AG04450 (cell line): ENCODE data around the gene XXYLT1. TPM values are rescaled to one million over a fixed set of nuclear protein-coding genes. Genes with fewer than 3 reads are reported as not detected.

Source experiments
- CTCF ChIA-PET: fragments of 300-600, 350-600 bp; formaldehyde crosslinking; extraction: SDS; loops from one replicate; lab custom pipeline; 2022; ENCODE audit warnings: antibody characterized with exemption, inconsistent platforms; lab: Charles Lee
- POLR2A ChIA-PET: fragments of 350-600 bp; formaldehyde crosslinking; extraction: SDS; loops from one replicate; lab custom pipeline; 2021; ENCODE audit warnings: antibody characterized with exemption, inconsistent platforms; lab: Yijun Ruan, JAX
- DNase-seq: peaks from one replicate; pipeline ENCODE4 v3.0.0-alpha.2; 2011; ENCODE audit warnings: low read depth, low spot score
- H3K27ac ChIP-seq: one replicate; pipeline ENCODE4 v1.5.1; 2012; ENCODE audit warnings: low read depth, low read length, control low read depth
- H3K27me3 ChIP-seq: one replicate; pipeline ENCODE4 v1.6.0; 2012; ENCODE audit warnings: low read length; ENCODE audit not compliant: control insufficient read depth, insufficient read depth
- H3K4me3 ChIP-seq: 2 replicates; pipeline ENCODE4 v1.5.1; 2011; ENCODE audit warnings: mild to moderate bottlenecking, low read depth, low read length, control low read depth
- H3K9me3 ChIP-seq: 2 replicates; pipeline ENCODE4 v1.5.1; 2012; ENCODE audit warnings: low read length; ENCODE audit not compliant: control insufficient read depth, insufficient read depth
- CTCF ChIP-seq: IDR thresholded peaks from 2 replicates; pipeline ENCODE4 v1.5.1; 2011; ENCODE audit warnings: low read depth, low read length, control low read depth, inconsistent platforms
- polyA plus RNA-seq: library from polyadenylated mRNA; depleted of rRNA; stranded (reverse); fragments of >200 nt; gene quantifications from 2 replicates; pipeline ENCODE4 v1.2.3, GENCODE V29; 2011

Gene XXYLT1
- polyA plus RNA-seq, 1 experiment, result 16.5 TPM

- CTCF ChIA-PET, result interaction anchor here (0.5 to 2.3 kb wide), 5 partner anchors 7 to 593 kb away, joined by 3 to 8 read pairs (median 7); partner anchors contain the start of gene XXYLT1
- Histone ChIP-seq H3K9me3 (no peaks in the 10 kb centered on the region; the same call in 1 of the 2 replicates), H3K27ac (no peak overlapping the region), H3K27me3 (no peaks in the 10 kb centered on the region), H3K4me3 (no peak overlapping the region)
- POLR2A ChIA-PET, result no interaction called here
- no peak for TF ChIP-seq CTCF
- no peak for DNase-seq
Observed at GRCh38 chr3:195263925-195264600, 6.9 kb downstream of the XXYLT1 start.

- no peak for TF ChIP-seq CTCF
- ChIA-PET POLR2A (interaction anchor here (0.6 kb wide), 1 partner anchor 1627 kb away, joined by 3 read pairs; no protein-coding TSS in a partner anchor), CTCF (interaction anchor here (1.2 to 3.4 kb wide), 4 partner anchors 8 to 592 kb away, joined by 5 to 36 read pairs (median 8); partner anchors contain the start of gene XXYLT1)
- no peak for DNase-seq
- Histone ChIP-seq H3K9me3 (no peaks in the 10 kb centered on the region; the same call in 1 of the 2 replicates), H3K4me3 (no peak overlapping the region), H3K27ac (no peak overlapping the region), H3K27me3 (no peaks in the 10 kb centered on the region)
Observed at GRCh38 chr3:195263193-195263924, 7.6 kb downstream of the XXYLT1 start.

GRCh38 chr3:195261925-195262324, 9.0 kb downstream of the XXYLT1 start:
- H3K27me3 ChIP-seq, result no peaks in the 10 kb centered on the region
- ChIA-PET POLR2A (interaction anchor here (2.2 kb wide), 1 partner anchor 579 kb away, joined by 5 read pairs; no protein-coding TSS in a partner anchor), CTCF (interaction anchor here (0.9 to 3.4 kb wide), 6 partner anchors 9 to 591 kb away, joined by 3 to 36 read pairs (median 5); partner anchors contain the start of genes PPP1R2 and XXYLT1)
- H3K9me3 ChIP-seq, result no peaks in the 10 kb centered on the region; the same call in 1 of the 2 replicates
- H3K27ac ChIP-seq, result no peak overlapping the region
- DNase-seq, result no peak
- H3K4me3 ChIP-seq, result no peak overlapping the region
- TF ChIP-seq CTCF, result no peak

GRCh38 chr3:195260280-195260905, 10.6 kb downstream of the XXYLT1 start:
- H3K9me3 ChIP-seq, result no peaks in the 10 kb centered on the region; the same call in 1 of the 2 replicates
- ChIA-PET CTCF (interaction anchor here (0.7 to 3.4 kb wide), 9 partner anchors 11 to 589 kb away, joined by 3 to 36 read pairs (median 5); partner anchors contain the start of genes LSG1 and XXYLT1), POLR2A (interaction anchor here (0.6 to 2.2 kb wide), 3 partner anchors 578 to 616 kb away, joined by 3 to 5 read pairs (median 3); no protein-coding TSS in a partner anchor)
- H3K4me3 ChIP-seq, result peak overlapping the region; percentile 74
- no peaks in the 10 kb centered on the region for H3K27me3 ChIP-seq
- no peak for DNase-seq
- no peak; the same call in 1 of the 2 replicates for TF ChIP-seq CTCF
- no peak overlapping the region for H3K27ac ChIP-seq
